ENCODE measurements around the gene ZFHX2.

- no peak for TF ChIP-seq CTCF (optimal IDR thresholded peaks at IDR 0.05 in 1 of 3, IDR thresholded peaks at IDR 0.05 in 1 of 3, conservative IDR thresholded peaks at IDR 0.05 in 1 of 3; ENCODE audit: extremely low read depth in 1 of 3, insufficient read depth in 2 of 3, low read length in 3 of 3)
- TF ChIP-seq EZH2 (IDR thresholded peaks at IDR 0.05; ENCODE audit: low read length), result no peak
Observed at GRCh38 chr14:23520899-23521533, 30.5 kb downstream of the ZFHX2 start.
